Keratinocyte (primary cell): Measurements from ENCODE around the gene RTN4R. TPM values are rescaled to one million over a fixed set of nuclear protein-coding genes. Genes with fewer than 3 reads are reported as not detected.
"Not testable (repeated sequence)": the region's sequence is repeated elsewhere in the genome, so short reads cannot be mapped to it uniquely, and the experiment has no call there.

Source experiments
- DNase-seq: peaks from one replicate; pipeline ENCODE4 v3.0.0-alpha.2; 2011; ENCODE audit warnings: low read depth, missing footprints, low spot score
- FAIRE-seq: peaks from 2 replicates; lab custom pipeline; 2011; peaks lifted over from hg19 to GRCh38; lab: Jason Lieb, UNC
- H2AFZ ChIP-seq: 2 replicates; pipeline ENCODE4 v1.6.0; 2012; ENCODE audit warnings: low read length, control low read depth, inconsistent platforms; ENCODE audit not compliant: control insufficient read depth
- H3K27ac ChIP-seq: 2 replicates; pipeline ENCODE4 v1.5.1; 2011; ENCODE audit warnings: low read length; ENCODE audit not compliant: control insufficient read depth, insufficient read depth
- H3K27me3 ChIP-seq: 3 replicates; pipeline ENCODE4 v1.6.0; 2011; ENCODE audit warnings: low read length; ENCODE audit not compliant: control insufficient read depth, insufficient read depth; ENCODE audit errors: extremely low read depth
- H3K36me3 ChIP-seq, 2 experiments: 2 replicates in 1 of 2; 3 replicates in 1 of 2; pipeline ENCODE4 v1.5.1; 2011; ENCODE audit warnings: low read length in 2 of 2, mild to moderate bottlenecking in 1 of 2; ENCODE audit not compliant: control insufficient read depth in 2 of 2, insufficient read depth in 2 of 2; ENCODE audit errors: extremely low read depth in 1 of 2
- H3K4me1 ChIP-seq: 3 replicates; pipeline ENCODE4 v1.5.1; 2011; ENCODE audit warnings: low read length; ENCODE audit not compliant: control insufficient read depth, insufficient read depth; ENCODE audit errors: extremely low read depth
- H3K4me2 ChIP-seq: 3 replicates; pipeline ENCODE4 v1.6.0; 2011; ENCODE audit warnings: low read depth, low read length; ENCODE audit not compliant: control insufficient read depth, insufficient read depth; ENCODE audit errors: extremely low read depth
- H3K4me3 ChIP-seq, 3 experiments: fragments of 200-600 bp in 1 of 3; sonication (generic) in 1 of 3; 2 replicates in 2 of 3; 3 replicates in 1 of 3; pipeline ENCODE4 v1.5.1; 2011 to 2016; ENCODE audit warnings: low read length in 3 of 3, mild to moderate bottlenecking in 3 of 3, control low read depth in 2 of 3, inconsistent platforms in 1 of 3, low read depth in 1 of 3, mixed read lengths in 1 of 3, mixed run types in 1 of 3, moderate library complexity in 1 of 3; ENCODE audit not compliant: control insufficient read depth in 2 of 3, insufficient read depth in 2 of 3; ENCODE audit errors: extremely low read depth in 1 of 3
- H3K79me2 ChIP-seq: 2 replicates; pipeline ENCODE4 v1.6.0; 2012; ENCODE audit warnings: low read length; ENCODE audit not compliant: control insufficient read depth, insufficient read depth
- H3K9ac ChIP-seq: 3 replicates; pipeline ENCODE4 v1.6.0; 2011; ENCODE audit warnings: low read length; ENCODE audit not compliant: control insufficient read depth, insufficient read depth; ENCODE audit errors: extremely low read depth
- H3K9me1 ChIP-seq: 3 replicates; pipeline ENCODE4 v1.6.0; 2011; ENCODE audit warnings: low read length; ENCODE audit not compliant: control insufficient read depth, insufficient read depth; ENCODE audit errors: extremely low read depth
- H3K9me3 ChIP-seq: 2 replicates; pipeline ENCODE4 v1.5.1; 2012; ENCODE audit warnings: low read depth, low read length; ENCODE audit not compliant: control insufficient read depth
- H4K20me1 ChIP-seq: 3 replicates; pipeline ENCODE4 v1.6.0; 2011; ENCODE audit warnings: low read length; ENCODE audit not compliant: control insufficient read depth, insufficient read depth; ENCODE audit errors: extremely low read depth
- CTCF ChIP-seq, 3 experiments: IDR thresholded peaks in 1 of 3; conservative IDR thresholded peaks in 1 of 3; optimal IDR thresholded peaks in 1 of 3; 2 replicates in 2 of 3; 3 replicates in 1 of 3; pipeline versions ENCODE3 to v1.5.1; 2011; ENCODE audit warnings: low read length in 3 of 3, mild to moderate bottlenecking in 3 of 3, moderate library complexity in 2 of 3, control low read depth in 1 of 3, inconsistent platforms in 1 of 3; ENCODE audit not compliant: insufficient read depth in 2 of 3; ENCODE audit errors: extremely low read depth in 1 of 3
- EZH2 ChIP-seq: IDR thresholded peaks from one replicate; pipeline ENCODE4 v1.6.1; 2012; ENCODE audit warnings: inconsistent platforms, mild to moderate bottlenecking, low read length, moderate library complexity
- dilution Hi-C: fragments of 300-500 bp; cut with MboI; formaldehyde crosslinking; loops from one replicate; pipeline ENCODE4 v1.7.0; 2020; ENCODE audit warnings: low sequenced_read_pairs; ENCODE audit not compliant: extremely low pct_ligation_motif_present
- polyA plus RNA-seq, 5 experiments: library from polyadenylated mRNA; depleted of rRNA in 3 of 5; stranded (reverse) in 3 of 5; stranded (forward) in 1 of 5; unstranded in 1 of 5; fragments of >200 nt; gene quantifications; 1 replicate in 1 of 5; 2 replicates in 3 of 5; 3 replicates in 1 of 5; pipeline versions ENCODE4 v1.2.1 to v1.2.3, GENCODE V29; 2011 to 2012; ENCODE audit warnings: missing spikeins in 2 of 5, low read depth in 1 of 5, low replicate concordance in 1 of 5

Gene RTN4R
- polyA plus RNA-seq, 1 donor (not counting 4 experiments of a cell fraction or from before 2014, with no cell fraction given) = 2.5 TPM

GRCh38 chr22:20274374-20274773, 6.3 kb upstream of the RTN4R start:
- H3K9me3 ChIP-seq, FAIRE-seq, dilution Hi-C loops, DNase-seq, H3K27ac ChIP-seq, H3K9ac ChIP-seq, H3K4me1 ChIP-seq, H3K79me2 ChIP-seq, H3K4me3 ChIP-seq, H3K9me1 ChIP-seq, H3K4me2 ChIP-seq, H3K27me3 ChIP-seq, H2AFZ ChIP-seq, H4K20me1 ChIP-seq, H3K36me3 ChIP-seq: not testable (repeated sequence)

GRCh38 chr22:20273758-20274181, 5.7 kb upstream of the RTN4R start:
- Histone ChIP-seq H2AFZ (no peak overlapping the region), H3K79me2 (no peaks in the 10 kb centered on the region), H3K9me1 (no peaks in the 10 kb centered on the region), H3K4me1 (no peaks in the 10 kb centered on the region), H3K9me3 (no peaks in the 10 kb centered on the region), H3K4me3 (no peak overlapping the region), H3K36me3 (no peaks in the 10 kb centered on the region), H3K27ac (no peak overlapping the region), H3K27me3 (no peaks in the 10 kb centered on the region), H3K4me2 (no peak overlapping the region), H3K9ac (no peak overlapping the region), H4K20me1 (no peaks in the 10 kb centered on the region)
- no peak for FAIRE-seq
- TF ChIP-seq CTCF (optimal IDR thresholded peaks at IDR 0.05 in 1 of 3, IDR thresholded peaks at IDR 0.05 in 1 of 3, conservative IDR thresholded peaks at IDR 0.05 in 1 of 3; ENCODE audit: extremely low read depth in 1 of 3, insufficient read depth in 2 of 3, low read length in 3 of 3) (no peak), EZH2 (no peak)
- dilution Hi-C loops = no loop called here
- DNase-seq = no peak

DNA sequence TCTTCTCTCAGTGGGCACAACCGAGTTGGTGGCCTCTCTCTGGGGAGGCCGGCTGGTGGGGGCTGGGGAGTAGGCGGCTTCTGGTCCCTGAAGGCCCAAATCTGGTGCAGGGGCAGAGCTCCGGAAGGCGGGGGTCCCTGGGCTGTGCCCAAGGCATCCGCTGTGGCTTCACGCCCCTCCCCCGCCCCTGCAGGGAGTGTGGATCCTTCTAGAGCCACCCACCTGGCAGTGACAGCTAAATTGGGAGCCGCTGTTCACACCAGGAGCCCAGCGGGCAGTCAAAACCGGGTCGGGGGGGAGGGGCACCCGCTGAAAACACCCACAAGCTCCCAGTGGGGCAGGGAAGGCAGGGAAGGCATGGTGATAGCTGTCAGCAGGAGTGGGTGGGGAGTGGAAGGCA, 4.6 kb upstream of the RTN4R start:
- Histone ChIP-seq H2AFZ (no peak overlapping the region), H3K9me1 (no peaks in the 10 kb centered on the region), H3K4me2 (no peak overlapping the region), H3K27ac (no peak overlapping the region), H3K4me3 (no peak overlapping the region), H3K79me2 (no peaks in the 10 kb centered on the region), H3K9ac (no peak overlapping the region), H3K4me1 (no peaks in the 10 kb centered on the region), H3K27me3 (no peaks in the 10 kb centered on the region), H4K20me1 (no peaks in the 10 kb centered on the region), H3K9me3 (no peaks in the 10 kb centered on the region), H3K36me3 (no peaks in the 10 kb centered on the region)
- TF ChIP-seq CTCF (optimal IDR thresholded peaks at IDR 0.05 in 1 of 3, IDR thresholded peaks at IDR 0.05 in 1 of 3, conservative IDR thresholded peaks at IDR 0.05 in 1 of 3; ENCODE audit: extremely low read depth in 1 of 3, insufficient read depth in 2 of 3, low read length in 3 of 3) (no peak), EZH2 (no peak)
- FAIRE-seq = no peak
- no peak for DNase-seq
- dilution Hi-C loops = no loop called here
